Measurements from ENCODE around the gene HSF4.

Gene HSF4

GRCh38 chr16:67167588-67167987, 3.0 kb downstream of the HSF4 start:
- DNase-seq (ENCODE audit: low read depth in 2 of 2) = no peak
- H3K4me3 ChIP-seq (replicated peaks in 1 of 2; ENCODE audit: low read depth in 2 of 2, low read length in 2 of 2) = no peak overlapping the region
- TF ChIP-seq, protein P1, sequence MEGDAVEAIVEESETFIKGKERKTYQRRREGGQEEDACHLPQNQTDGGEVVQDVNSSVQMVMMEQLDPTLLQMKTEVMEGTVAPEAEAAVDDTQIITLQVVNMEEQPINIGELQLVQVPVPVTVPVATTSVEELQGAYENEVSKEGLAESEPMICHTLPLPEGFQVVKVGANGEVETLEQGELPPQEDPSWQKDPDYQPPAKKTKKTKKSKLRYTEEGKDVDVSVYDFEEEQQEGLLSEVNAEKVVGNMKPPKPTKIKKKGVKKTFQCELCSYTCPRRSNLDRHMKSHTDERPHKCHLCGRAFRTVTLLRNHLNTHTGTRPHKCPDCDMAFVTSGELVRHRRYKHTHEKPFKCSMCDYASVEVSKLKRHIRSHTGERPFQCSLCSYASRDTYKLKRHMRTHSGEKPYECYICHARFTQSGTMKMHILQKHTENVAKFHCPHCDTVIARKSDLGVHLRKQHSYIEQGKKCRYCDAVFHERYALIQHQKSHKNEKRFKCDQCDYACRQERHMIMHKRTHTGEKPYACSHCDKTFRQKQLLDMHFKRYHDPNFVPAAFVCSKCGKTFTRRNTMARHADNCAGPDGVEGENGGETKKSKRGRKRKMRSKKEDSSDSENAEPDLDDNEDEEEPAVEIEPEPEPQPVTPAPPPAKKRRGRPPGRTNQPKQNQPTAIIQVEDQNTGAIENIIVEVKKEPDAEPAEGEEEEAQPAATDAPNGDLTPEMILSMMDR (IDR thresholded peaks at IDR 0.05; ENCODE audit: low read depth, low read length) = no peak

DNA sequence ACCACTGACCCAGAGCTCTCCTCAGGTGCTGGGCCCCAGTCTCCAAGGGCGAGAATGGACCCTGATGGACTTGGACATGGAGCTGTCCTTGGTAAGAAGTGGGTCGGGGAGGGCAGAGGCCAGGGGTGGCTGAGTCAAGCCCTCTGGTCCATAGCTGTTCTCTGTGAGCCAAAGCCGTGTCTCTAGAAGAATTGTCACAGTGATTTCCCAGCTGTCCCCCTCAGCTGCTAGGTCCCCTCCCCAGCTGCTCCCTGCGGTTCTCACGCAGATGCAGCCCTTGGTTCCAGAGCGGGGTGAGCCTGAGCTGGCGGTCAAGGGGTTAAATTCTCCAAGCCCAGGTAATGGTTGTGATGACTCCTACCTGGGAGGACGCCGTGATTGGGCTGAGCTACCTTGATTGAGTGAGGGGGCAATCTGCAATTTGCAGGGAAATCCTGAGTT, 4.5 kb downstream of the HSF4 start:
- TF ChIP-seq, protein P1 (IDR thresholded peaks at IDR 0.05; ENCODE audit: low read depth, low read length) = no peak
- H3K4me3 ChIP-seq (replicated peaks in 1 of 2; ENCODE audit: low read depth in 2 of 2, low read length in 2 of 2) = no peak overlapping the region

DNA sequence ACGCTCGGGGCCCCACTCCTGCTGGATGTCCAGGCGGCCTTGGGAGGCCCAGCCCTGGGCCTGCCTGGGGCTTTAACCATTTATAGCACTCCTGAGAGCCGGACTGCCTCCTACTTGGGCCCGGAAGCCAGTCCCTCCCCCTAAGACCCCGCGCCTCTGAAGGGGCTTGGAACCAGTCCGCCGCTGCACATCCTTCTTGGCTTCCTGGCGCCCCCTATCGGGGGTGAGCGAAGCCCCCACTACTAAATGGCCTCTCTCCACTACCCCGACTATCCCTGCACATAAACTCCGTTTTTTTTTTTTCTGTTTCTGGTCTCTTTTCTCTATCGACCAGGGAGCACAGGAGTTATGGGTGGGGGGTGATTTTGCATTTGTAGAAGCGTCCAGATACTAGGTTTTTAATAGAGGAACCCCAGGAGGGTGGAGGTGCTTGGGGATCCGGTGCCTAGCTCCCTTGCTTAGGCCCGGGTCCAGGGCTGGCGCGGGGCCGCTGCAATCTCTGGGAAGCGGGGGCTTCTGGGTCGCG, 5.2 kb downstream of the HSF4 start:
- H3K4me3 ChIP-seq (replicated peaks in 1 of 2; ENCODE audit: low read depth in 2 of 2, low read length in 2 of 2) = peak overlapping the region; percentile 32 to 44
- DNase-seq (ENCODE audit: low read depth in 2 of 2) = peak in 1 of 2 donors; percentile 32
- TF ChIP-seq, protein P1 (IDR thresholded peaks at IDR 0.05; ENCODE audit: low read depth, low read length) = peak; percentile 66

More for the DNA sequence above, 4.5 kb downstream of the HSF4 start:
- DNase-seq (ENCODE audit: low read depth in 2 of 2) = no peak

DNA sequence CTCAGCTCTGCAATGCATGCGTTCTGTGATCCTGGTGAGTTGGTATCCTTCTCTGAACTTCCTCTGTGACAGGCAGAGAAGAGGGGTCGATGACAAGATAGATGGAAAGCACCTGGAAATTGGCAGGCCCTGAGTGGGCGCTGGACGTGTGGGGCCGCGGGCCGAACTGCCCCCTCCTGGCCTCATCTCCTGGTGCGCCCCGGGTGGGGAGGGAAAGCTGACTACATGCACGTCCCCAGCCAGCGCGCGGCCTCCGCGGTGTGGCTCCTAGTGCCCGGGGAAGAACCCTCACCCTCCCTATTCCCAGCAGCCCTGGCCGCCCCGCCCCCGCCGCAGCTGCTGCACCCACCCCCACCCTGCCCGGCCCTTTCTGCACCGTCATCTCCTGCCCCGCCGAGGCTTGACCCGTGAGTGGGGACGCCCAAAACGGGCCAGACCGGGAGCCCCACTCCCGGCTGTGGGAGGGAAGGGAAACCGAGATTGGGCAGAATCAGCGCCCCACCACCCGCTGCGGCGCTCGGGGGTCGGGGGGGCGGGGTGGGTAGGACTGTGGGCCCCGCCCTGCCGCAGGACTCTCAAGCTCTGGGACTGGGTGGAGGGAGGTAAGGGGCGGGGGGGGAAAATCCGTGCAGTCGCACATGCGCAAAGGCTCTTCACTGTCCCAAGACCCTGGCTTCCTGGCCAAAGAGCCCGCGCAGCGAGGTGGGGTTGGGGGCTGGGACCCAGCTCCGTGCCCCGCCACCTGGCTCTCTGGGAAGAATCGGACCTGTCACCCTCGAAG, 5.8 kb downstream of the HSF4 start, which contains the start of gene NOL3:
Gene NOL3 (plus strand): TSS at position 371 of the 781 bp plus-strand sequence.
- peak; percentile 78 to 92 for DNase-seq (ENCODE audit: low read depth in 2 of 2)

DNA sequence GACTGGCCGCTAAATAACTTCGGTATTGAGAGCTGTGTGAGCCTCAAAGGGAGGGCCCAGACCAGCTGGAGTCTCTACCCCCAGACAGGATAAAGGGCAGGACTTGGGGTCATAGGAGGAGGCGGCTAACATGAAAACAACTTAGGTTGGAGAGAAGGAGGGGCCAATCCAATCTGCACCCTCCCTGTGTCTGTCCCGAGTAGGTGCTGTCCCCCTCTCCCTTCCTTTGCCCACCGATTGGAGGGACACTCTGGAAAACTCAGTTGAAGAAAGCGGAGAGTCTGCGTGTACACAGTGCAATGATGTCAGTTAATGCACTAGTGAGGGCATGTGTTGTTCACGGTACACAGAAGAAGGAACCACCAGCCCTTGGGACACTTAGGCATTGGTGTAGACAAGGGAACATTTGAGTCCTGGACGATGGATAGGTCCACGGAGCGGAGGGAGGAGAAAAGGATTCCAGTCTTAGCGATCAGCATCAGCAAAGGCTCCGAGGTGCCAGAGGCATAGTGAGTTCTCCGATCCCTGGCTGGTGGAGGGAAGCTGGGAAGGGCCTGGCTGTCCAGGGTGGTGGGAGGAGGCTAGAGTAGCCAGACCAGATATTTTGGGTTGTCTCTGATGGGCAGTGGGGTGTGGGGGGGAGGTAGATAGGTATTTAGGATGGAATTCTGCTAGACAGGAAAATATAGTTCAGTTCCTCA, 6.6 kb downstream of the HSF4 start:
- peak overlapping the region; percentile 23 to 44 for H3K4me3 ChIP-seq (replicated peaks in 1 of 2; ENCODE audit: low read depth in 2 of 2, low read length in 2 of 2)
- no peak for DNase-seq (ENCODE audit: low read depth in 2 of 2)
- TF ChIP-seq, protein P1 (IDR thresholded peaks at IDR 0.05; ENCODE audit: low read depth, low read length) = no peak

More for the DNA sequence above, 5.8 kb downstream of the HSF4 start, which contains the start of gene NOL3:
- peak within 1 kb of the TSS; percentile 32 to 44 for H3K4me3 ChIP-seq (replicated peaks in 1 of 2; ENCODE audit: low read depth in 2 of 2, low read length in 2 of 2)
- TF ChIP-seq, protein P1 (IDR thresholded peaks at IDR 0.05; ENCODE audit: low read depth, low read length) = peak; percentile 23

GRCh38 chr16:67173323-67173722, 8.8 kb downstream of the HSF4 start:
- H3K4me3 ChIP-seq (replicated peaks in 1 of 2; ENCODE audit: low read depth in 2 of 2, low read length in 2 of 2) = peak overlapping the region in 1 of 2 donors; percentile 53
- TF ChIP-seq, protein P1 (IDR thresholded peaks at IDR 0.05; ENCODE audit: low read depth, low read length) = no peak
- peak in 1 of 2 donors; percentile 25 for DNase-seq (ENCODE audit: low read depth in 2 of 2)
